Retina (tissue), 1 donor: ENCODE data around the gene ZBTB7C.

Experiments used
- DNase-seq: peaks from one replicate; pipeline ENCODE4 v3.0.0-alpha.2; 2016

Gene ZBTB7C

GRCh38 chr18:48206887-48207286 lies 202.3 kb downstream of the ZBTB7C start:
- no peak for DNase-seq

DNA sequence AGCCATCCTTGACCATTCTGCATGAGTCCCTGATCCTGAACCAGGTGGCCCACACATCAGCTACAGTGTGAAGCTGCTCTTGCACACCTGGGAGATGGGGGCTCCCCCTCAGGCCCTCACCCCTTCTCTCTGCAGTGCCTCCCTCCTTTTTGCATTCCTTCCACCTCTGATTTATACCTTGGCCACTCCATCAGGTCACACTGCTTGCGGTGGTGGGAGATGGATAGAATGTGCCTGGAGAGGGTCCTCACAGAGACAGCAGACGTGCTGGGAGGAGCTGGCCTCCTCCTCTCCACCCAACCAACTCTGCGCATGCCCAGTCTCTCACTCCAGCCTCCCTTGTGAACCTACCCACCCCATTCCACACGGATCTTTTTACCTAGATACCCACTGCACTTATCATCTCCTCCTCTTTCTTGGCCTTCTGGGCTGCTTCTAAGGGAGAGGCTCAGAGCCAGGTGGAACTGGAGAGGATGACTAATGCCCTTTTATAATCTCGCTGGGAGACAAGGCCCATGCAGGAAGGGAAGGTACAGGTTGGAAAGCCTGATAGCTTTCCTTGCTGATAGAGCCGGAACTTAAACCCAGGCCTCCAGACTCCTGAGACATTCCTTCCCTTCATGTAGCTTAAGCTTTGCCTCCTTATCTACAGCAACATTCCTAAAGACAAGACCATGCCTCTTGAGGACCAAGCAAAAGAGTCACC lies 205.1 kb downstream of the ZBTB7C start:
- no peak for DNase-seq

DNA sequence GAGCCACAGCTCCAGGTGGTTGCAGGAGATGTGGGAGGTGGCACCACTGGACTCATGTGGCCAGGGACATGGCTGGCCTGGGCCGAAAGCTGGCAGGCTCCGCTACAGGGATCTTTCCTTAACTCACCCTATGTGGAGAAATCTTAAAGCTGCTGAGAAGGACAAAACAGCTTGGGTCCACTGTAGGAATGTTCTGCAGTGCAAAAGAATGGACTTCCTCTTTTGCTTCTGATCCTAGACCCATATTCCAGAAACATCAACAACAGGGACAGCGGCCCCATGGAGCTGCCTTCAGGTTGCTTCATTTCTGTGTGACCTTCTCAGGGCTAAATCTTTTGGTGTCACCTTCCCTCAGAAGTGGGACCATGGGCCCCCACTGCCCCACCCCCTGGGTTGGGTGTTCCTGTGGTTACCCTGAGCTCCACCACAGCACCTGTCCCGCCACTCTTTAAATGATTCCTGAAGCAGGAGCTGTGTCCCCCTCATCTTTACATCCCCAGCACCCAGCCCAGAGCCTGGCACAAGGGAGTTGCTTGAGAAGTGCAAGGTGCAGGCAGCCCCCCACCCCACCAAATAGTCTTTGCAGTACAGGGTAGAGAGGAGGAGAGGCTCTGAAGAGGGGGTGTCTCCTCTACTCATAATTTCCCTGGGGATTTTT lies 205.8 kb downstream of the ZBTB7C start:
- no peak for DNase-seq

- no peak for DNase-seq
Measured at GRCh38 chr18:48202350-48203260, 206.6 kb downstream of the ZBTB7C start.

GRCh38 chr18:48202006-48202348 lies 207.2 kb downstream of the ZBTB7C start:
- DNase-seq = no peak

GRCh38 chr18:48201337-48202005 lies 207.7 kb downstream of the ZBTB7C start:
- no peak for DNase-seq

- DNase-seq = no peak
Measured at GRCh38 chr18:48200631-48201336, 208.4 kb downstream of the ZBTB7C start.

GRCh38 chr18:48199399-48199798 lies 209.8 kb downstream of the ZBTB7C start:
- DNase-seq = no peak

GRCh38 chr18:48197819-48198218 lies 211.4 kb downstream of the ZBTB7C start:
- no peak for DNase-seq

DNA sequence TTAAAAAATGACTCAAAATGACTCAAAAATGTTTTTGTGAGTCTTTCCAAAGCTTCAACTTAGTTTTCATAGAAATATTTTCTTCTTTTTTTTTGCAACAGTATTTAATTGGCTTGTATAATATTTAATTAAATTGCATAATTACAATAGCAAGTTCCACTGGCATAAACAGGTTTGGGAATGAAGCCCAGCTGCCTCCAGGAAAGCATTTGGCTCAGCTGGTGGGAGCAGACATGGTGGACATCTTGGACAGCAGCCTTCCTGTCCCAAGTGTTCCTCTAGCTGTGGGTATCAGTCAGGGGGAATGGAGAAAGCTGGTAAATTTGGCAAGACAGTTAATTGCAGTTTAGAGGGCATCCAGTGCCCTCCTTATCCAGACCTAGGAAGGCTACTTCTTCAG lies 213.4 kb downstream of the ZBTB7C start:
- DNase-seq = no peak

- no peak for DNase-seq
Measured at GRCh38 chr18:48194591-48195181, 214.5 kb downstream of the ZBTB7C start.

DNA sequence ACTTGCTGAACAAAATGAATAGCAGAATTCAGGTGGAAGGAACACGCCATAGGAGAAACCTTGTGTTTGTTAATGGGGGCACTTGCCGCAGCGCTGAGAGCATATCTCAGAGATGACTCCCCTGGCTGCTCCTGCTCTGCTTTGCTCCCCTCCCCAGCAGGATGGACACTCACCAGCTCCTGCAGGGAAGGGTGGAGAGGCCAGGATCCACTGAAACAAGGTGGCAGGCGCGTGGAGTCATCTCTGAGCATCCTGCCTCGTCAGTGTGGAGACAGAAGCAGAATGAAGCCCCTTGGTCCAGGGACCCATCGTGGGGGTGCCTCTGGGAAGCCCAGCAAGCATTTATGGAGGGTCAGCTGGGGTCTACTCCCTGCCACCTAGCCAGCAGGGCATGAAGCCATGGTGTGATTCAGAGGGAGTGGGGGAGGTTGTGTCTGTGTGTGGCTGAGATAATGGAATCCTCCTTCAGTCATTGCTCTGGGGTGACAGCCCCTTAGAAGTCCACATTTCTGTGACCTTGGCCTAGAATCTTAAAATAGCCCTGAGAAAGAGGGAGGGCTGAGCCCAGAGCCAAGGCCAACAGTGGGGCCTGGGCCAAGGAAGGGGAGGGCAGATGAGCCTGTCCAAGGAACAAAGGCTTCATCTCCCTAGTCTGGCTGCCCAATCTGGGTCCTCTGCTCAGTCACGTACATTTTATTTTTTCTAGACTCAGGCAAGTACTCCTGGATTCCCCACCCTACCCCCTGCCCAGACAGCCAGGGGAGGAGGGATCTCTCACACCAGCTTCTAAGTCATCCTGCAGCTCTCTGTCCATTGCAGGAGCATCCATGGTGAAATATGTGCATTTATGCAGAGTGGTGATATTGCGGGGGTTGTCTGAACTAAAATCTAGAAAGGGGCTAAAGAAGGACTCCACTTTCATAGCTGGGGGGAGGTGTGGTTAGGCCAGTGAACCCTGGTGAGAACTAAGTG lies 215.4 kb downstream of the ZBTB7C start:
- peak; percentile 48 for DNase-seq

DNA sequence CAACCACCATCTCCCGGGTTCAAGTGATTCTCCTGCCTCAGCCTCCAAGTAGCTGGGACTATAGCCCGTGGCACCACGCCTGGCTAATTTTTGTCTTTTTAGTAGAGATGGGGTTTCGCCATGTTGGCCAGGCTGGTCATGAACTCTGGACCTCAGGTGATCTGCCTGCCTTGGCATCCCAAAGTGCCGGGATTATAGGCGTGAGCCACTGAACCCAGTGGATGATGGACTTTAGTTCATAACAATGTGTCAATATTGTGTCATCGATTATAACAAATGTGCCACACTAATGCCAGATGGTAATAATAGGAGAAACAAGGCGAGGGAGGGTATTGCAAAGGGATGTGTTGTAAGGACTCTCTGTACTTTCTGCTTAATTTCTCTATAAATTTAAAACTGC lies 216.6 kb downstream of the ZBTB7C start:
- DNase-seq = no peak

DNA sequence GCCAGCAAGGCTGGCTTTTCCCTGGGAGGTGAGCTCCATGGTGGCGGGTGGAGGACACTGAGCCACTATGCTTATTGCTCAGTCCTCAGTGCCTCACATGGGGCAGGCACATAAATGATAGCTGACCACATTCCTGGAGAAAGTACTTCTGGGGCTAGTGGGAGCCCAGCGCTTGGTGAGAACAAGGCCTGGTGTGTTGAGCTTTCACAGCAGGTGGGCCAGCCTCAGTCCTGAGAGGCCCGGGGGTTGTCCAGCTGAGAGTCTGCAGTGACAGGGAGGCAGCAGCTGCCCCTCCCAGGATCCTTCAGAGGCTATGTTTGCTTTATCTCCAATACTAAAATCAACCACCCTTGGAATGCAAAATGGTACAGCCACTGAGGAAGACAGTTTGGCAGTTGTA lies 217.7 kb downstream of the ZBTB7C start:
- DNase-seq = peak; percentile 69

- no peak for DNase-seq
Measured at GRCh38 chr18:48190994-48191393, 218.2 kb downstream of the ZBTB7C start.

DNA sequence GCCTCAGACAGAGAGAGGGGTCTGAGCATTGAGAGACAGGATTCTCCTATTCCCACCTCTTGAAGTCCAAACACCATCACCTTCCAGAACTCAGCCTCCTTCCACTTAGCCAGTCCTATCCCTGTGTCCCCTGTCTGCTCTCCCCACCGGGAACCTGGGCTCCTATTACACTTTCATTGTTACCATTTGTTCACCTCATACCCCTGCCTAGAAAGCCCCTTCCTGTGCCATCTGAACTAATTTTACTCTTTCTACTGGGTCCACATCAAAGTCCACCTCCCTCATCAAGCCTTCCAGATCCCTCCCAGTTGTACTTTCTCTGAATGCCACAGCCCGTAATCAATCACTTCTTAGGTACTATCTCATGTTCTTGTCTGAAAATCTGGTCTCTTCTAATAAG lies 220.6 kb downstream of the ZBTB7C start:
- DNase-seq = no peak

DNA sequence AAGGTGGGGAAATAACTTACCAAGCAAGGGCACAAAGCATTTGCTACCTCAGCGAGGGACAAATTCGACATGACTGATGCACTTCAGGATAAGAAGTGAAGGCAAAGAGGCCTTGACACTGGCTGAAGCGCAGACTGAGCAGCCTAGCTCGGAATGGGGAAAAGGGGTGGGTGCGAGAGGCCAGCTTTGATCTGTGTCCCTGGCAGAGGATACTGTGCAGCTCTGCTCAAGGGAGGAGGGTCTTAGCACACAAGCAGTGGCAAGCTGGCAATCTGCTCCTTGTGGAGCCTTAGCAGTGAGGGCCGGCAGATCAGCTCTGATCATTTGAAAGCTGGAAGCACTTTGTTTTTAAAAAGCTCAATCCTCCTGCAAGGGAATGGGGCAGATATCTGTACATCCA lies 222.3 kb downstream of the ZBTB7C start:
- peak; percentile 73 for DNase-seq

- DNase-seq = peak; percentile 89
Measured at GRCh38 chr18:48186131-48186766, 222.9 kb downstream of the ZBTB7C start.

DNA sequence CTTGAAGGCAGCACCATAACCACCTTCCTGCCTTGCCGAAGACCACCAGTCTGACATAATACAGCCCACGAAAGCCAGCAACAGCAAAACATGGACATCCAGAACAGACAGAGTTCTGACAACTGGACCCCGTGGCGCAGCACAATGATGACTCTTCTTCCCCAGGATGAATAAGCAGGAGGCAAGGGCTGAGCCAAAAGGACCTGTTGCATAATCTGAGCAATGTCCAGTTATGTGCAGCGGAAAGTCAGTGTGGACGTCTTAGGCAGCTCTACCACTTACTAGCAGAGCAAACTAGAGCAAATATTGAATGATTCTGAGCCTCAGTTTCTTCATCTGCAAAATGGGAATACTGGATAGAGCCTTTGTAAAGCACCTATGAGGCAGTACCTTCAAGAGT lies 225.1 kb downstream of the ZBTB7C start:
- DNase-seq = no peak

- DNase-seq = no peak
Measured at GRCh38 chr18:48183613-48184012, 225.6 kb downstream of the ZBTB7C start.
